SK-N-MC (cell line): Measurements from ENCODE around the gene STAT5B.
"Not testable (repeated sequence)": the region's sequence is repeated elsewhere in the genome, so short reads cannot be mapped to it uniquely, and the experiment has no call there.

Experiments
- EZH2 ChIP-seq: fragments of 200-600 bp; sonication (generic); IDR thresholded peaks from one replicate; pipeline ENCODE4 v1.6.1; 2017; ENCODE audit warnings: antibody characterized with exemption
- POLR2AphosphoS5 ChIP-seq: IDR thresholded peaks from 2 replicates; pipeline ENCODE4 v1.6.1; 2012; ENCODE audit warnings: mild to moderate bottlenecking, low read depth, low read length, borderline replicate concordance

- not testable (repeated sequence) for TF ChIP-seq EZH2, POLR2AphosphoS5
Measured at GRCh38 chr17:42299913-42300312, 23.7 kb upstream of the STAT5B start.
